ENCODE measurements around the gene BCAS1. TPM values are rescaled to one million over a fixed set of nuclear protein-coding genes. Genes with fewer than 3 reads are reported as not detected.

Gene BCAS1
- total RNA-seq, 1 donor from 2014 or later, result not detected

DNA sequence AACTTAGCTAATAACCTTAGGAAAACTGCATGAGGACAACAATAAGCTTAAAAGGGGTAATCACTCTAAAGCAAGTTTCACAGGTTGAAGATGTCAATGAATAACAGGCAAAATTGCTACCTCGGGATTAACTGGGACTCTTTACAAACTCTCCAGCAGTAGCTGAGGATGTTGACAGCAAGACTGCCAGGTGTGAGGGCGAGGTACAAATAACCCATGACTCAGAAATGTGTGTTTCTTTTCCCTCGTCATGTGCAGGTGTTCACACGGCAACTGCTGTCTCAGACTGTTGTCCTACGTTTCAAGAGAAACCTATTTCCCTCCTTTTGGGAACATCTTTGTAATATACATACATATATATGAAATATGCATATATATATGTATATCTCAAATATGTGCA is 15.9 kb downstream of the BCAS1 start:
- no peak overlapping the region for H3K27ac Mint-ChIP-seq (ENCODE audit: unreplicated experiment)
- DNase-seq (ENCODE audit: extremely low spot score, unreplicated experiment), result no peak

DNA sequence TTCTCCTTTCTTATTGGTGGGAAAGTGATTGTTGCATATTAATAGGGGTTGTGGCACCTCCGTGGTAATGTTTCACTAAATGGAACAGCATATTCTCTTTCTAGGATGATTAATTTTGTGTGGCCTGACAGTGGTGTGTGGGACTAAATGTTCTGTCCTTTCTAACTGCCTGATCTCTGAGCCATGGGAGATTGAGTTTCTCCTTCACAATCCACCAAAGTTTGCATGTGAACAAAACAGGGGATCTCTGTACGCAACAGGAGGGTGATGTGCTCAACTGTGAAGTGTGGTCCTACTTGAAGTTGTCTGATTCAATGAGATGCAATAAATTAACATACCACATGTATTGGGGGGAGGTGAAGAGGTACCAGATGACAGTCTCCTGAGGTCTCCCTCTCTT is 19.3 kb downstream of the BCAS1 start:
- H3K9me3 Mint-ChIP-seq (ENCODE audit: unreplicated experiment), result no peaks in the 10 kb centered on the region
- no peak overlapping the region for H3K4me3 Mint-ChIP-seq (ENCODE audit: unreplicated experiment)
- no peak for DNase-seq (ENCODE audit: extremely low spot score, unreplicated experiment)
- H3K27ac Mint-ChIP-seq (ENCODE audit: unreplicated experiment), result no peak overlapping the region
- H3K4me1 Mint-ChIP-seq (ENCODE audit: unreplicated experiment), result no peaks in the 10 kb centered on the region
- no peaks in the 10 kb centered on the region for H3K36me3 Mint-ChIP-seq (ENCODE audit: unreplicated experiment)
- H3K27me3 Mint-ChIP-seq (ENCODE audit: unreplicated experiment), result peaks cover 7% of the 10 kb centered on the region
- TF ChIP-seq, protein P1, sequence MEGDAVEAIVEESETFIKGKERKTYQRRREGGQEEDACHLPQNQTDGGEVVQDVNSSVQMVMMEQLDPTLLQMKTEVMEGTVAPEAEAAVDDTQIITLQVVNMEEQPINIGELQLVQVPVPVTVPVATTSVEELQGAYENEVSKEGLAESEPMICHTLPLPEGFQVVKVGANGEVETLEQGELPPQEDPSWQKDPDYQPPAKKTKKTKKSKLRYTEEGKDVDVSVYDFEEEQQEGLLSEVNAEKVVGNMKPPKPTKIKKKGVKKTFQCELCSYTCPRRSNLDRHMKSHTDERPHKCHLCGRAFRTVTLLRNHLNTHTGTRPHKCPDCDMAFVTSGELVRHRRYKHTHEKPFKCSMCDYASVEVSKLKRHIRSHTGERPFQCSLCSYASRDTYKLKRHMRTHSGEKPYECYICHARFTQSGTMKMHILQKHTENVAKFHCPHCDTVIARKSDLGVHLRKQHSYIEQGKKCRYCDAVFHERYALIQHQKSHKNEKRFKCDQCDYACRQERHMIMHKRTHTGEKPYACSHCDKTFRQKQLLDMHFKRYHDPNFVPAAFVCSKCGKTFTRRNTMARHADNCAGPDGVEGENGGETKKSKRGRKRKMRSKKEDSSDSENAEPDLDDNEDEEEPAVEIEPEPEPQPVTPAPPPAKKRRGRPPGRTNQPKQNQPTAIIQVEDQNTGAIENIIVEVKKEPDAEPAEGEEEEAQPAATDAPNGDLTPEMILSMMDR (IDR thresholded peaks at IDR 0.05), result no peak

More for the DNA sequence above, 15.9 kb downstream of the BCAS1 start:
- no peaks in the 10 kb centered on the region for H3K4me1 Mint-ChIP-seq (ENCODE audit: unreplicated experiment)
- H3K36me3 Mint-ChIP-seq (ENCODE audit: unreplicated experiment), result no peaks in the 10 kb centered on the region
- peaks cover 7% of the 10 kb centered on the region for H3K27me3 Mint-ChIP-seq (ENCODE audit: unreplicated experiment)
- TF ChIP-seq, protein P1 (IDR thresholded peaks at IDR 0.05), result no peak
- H3K9me3 Mint-ChIP-seq (ENCODE audit: unreplicated experiment), result no peaks in the 10 kb centered on the region
- no peak overlapping the region for H3K4me3 Mint-ChIP-seq (ENCODE audit: unreplicated experiment)

DNA sequence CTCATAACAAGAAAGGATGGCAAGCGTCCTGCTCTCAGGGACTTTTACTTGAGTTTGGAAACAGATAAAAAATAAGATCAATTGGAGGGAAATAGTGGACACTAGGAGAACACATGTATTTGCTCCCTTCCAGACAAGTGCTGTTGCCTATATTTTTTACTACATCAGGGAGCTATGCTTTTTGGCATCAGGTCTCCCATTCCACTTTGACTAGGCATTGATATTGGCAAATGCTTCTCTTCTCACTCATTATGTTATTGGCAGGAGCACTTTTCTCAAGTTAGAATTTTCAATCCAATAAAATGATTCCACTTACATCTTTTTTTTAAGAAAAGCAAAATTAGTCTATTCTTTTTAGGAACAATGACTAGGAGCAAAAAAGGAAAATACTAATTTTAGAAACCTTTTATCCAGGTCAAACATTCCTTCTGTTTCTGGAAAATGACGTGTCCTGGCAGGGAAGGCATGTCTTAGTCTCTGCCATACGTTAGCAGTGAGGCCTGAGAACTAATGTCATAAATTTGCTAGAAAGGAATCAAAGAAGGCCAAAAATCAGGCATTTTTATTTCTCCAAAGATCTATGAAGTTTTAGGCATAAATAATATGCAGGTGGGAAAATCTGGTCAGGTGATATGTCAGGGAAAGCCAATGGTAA is 21.4 kb downstream of the BCAS1 start:
- H3K27ac Mint-ChIP-seq (ENCODE audit: unreplicated experiment), result no peak overlapping the region

DNA sequence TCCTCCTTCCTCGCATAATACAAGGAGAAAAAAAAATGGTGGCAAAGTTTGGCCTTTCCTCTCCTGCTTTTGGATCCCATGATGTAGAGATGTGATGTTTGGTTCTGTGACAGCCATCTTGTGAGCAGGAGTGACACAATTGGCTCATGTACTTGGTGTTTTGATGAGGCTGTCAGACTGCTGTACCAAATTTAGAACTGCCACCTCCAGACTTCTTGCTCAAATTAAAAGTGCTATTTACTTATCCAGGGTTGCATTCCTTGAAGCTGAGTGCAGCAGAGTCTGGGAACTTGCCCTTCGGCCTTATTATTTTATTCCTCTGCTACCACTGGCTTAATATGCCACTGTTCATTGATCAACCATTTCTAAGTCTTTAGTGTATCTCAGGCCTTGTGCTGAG is 21.9 kb downstream of the BCAS1 start:
- TF ChIP-seq, protein P1 (IDR thresholded peaks at IDR 0.05), result no peak
- H3K4me3 Mint-ChIP-seq (ENCODE audit: unreplicated experiment), result no peak overlapping the region
- H3K27me3 Mint-ChIP-seq (ENCODE audit: unreplicated experiment), result peaks cover 2% of the 10 kb centered on the region
- H3K4me1 Mint-ChIP-seq (ENCODE audit: unreplicated experiment), result no peaks in the 10 kb centered on the region
- DNase-seq (ENCODE audit: extremely low spot score, unreplicated experiment), result no peak
- H3K27ac Mint-ChIP-seq (ENCODE audit: unreplicated experiment), result no peak overlapping the region
- no peaks in the 10 kb centered on the region for H3K36me3 Mint-ChIP-seq (ENCODE audit: unreplicated experiment)
- peaks cover 3% of the 10 kb centered on the region for H3K9me3 Mint-ChIP-seq (ENCODE audit: unreplicated experiment)

More for the DNA sequence above, 21.4 kb downstream of the BCAS1 start:
- TF ChIP-seq, protein P1 (IDR thresholded peaks at IDR 0.05), result no peak
- H3K9me3 Mint-ChIP-seq (ENCODE audit: unreplicated experiment), result peaks cover 3% of the 10 kb centered on the region
- peaks cover 4% of the 10 kb centered on the region for H3K27me3 Mint-ChIP-seq (ENCODE audit: unreplicated experiment)
- H3K36me3 Mint-ChIP-seq (ENCODE audit: unreplicated experiment), result no peaks in the 10 kb centered on the region
- no peaks in the 10 kb centered on the region for H3K4me1 Mint-ChIP-seq (ENCODE audit: unreplicated experiment)
- DNase-seq (ENCODE audit: extremely low spot score, unreplicated experiment), result no peak
- no peak overlapping the region for H3K4me3 Mint-ChIP-seq (ENCODE audit: unreplicated experiment)

DNA sequence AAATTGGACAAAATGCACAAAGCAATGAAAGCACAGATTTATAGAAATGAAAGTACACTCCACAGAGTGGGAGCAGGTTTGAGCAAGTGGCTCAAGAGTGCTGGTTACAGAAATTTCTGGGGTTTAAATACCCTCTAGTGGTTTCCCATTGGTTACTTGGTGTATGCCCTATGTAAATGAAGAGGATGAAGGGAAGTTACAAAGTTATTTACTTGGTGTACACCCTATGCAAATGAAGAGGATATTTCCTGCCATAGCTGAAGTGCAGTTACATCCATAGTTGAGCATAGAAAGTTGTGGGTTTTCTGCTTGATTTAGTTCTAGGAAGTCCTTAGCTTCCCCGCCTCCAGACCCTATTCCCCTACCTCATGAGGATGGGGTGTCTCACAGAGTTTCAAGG is 22.7 kb downstream of the BCAS1 start:
- Mint-ChIP-seq H3K27me3 (ENCODE audit: unreplicated experiment) (peaks cover 2% of the 10 kb centered on the region), H3K36me3 (ENCODE audit: unreplicated experiment) (no peaks in the 10 kb centered on the region), H3K4me1 (ENCODE audit: unreplicated experiment) (no peaks in the 10 kb centered on the region), H3K27ac (ENCODE audit: unreplicated experiment) (no peak overlapping the region), H3K4me3 (ENCODE audit: unreplicated experiment) (no peak overlapping the region), H3K9me3 (ENCODE audit: unreplicated experiment) (peaks cover 3% of the 10 kb centered on the region)
- no peak for DNase-seq (ENCODE audit: extremely low spot score, unreplicated experiment)
- TF ChIP-seq, protein P1 (IDR thresholded peaks at IDR 0.05), result no peak

All from osteocyte (in vitro differentiated cells).